NCI-H748 (cell line): Measurements from ENCODE around the gene VTCN1.
"Not testable (repeated sequence)": the region's sequence is repeated elsewhere in the genome, so short reads cannot be mapped to it uniquely, and the experiment has no call there.

Experiments used
- DNase-seq: peaks from one replicate; lab custom pipeline; 2025; ENCODE audit not compliant: unreplicated experiment; lab: John Stamatoyannopoulos, UW

VTCN1 gene

GRCh38 chr1:117210831-117211261 is at the start of gene VTCN1:
VTCN1 (minus strand) TSS chr1:117210927; CDS start chr1:117210855, 72 bp downstream.
- no peak for DNase-seq

GRCh38 chr1:117258791-117259190 is 48.1 kb upstream of the VTCN1 start:
- DNase-seq: no peak

- not testable (repeated sequence) for DNase-seq
Observed at GRCh38 chr1:117258075-117258474, 47.3 kb upstream of the VTCN1 start.

- no peak for DNase-seq
Observed at GRCh38 chr1:117257291-117257690, 46.6 kb upstream of the VTCN1 start.

GRCh38 chr1:117250061-117250606 is 39.4 kb upstream of the VTCN1 start:
- DNase-seq: no peak

GRCh38 chr1:117244971-117245370 is 34.2 kb upstream of the VTCN1 start:
- no peak for DNase-seq

GRCh38 chr1:117244306-117244705 is 33.6 kb upstream of the VTCN1 start:
- DNase-seq: no peak

- DNase-seq: no peak
Observed at GRCh38 chr1:117241512-117241911, 30.8 kb upstream of the VTCN1 start.

GRCh38 chr1:117240547-117240946 is 29.8 kb upstream of the VTCN1 start:
- no peak for DNase-seq

GRCh38 chr1:117239467-117239866 is 28.7 kb upstream of the VTCN1 start:
- no peak for DNase-seq

GRCh38 chr1:117237726-117238381 is 27.1 kb upstream of the VTCN1 start:
- DNase-seq: no peak

- no peak for DNase-seq
Observed at GRCh38 chr1:117235863-117236465, 25.2 kb upstream of the VTCN1 start.

- no peak for DNase-seq
Observed at GRCh38 chr1:117232531-117232930, 21.8 kb upstream of the VTCN1 start.

GRCh38 chr1:117231748-117232373 is 21.1 kb upstream of the VTCN1 start:
- no peak for DNase-seq

GRCh38 chr1:117231312-117231711 is 20.6 kb upstream of the VTCN1 start:
- DNase-seq: peak; percentile 29

- no peak for DNase-seq
Observed at GRCh38 chr1:117229217-117229616, 18.5 kb upstream of the VTCN1 start.

- DNase-seq: no peak
Observed at GRCh38 chr1:117225931-117226330, 15.2 kb upstream of the VTCN1 start.

GRCh38 chr1:117216718-117217117 is 6.0 kb upstream of the VTCN1 start:
- no peak for DNase-seq

GRCh38 chr1:117215733-117216462 is 5.2 kb upstream of the VTCN1 start:
- DNase-seq: no peak

- no peak for DNase-seq
Observed at GRCh38 chr1:117215019-117215418, 4.3 kb upstream of the VTCN1 start.

- no peak for DNase-seq
Observed at GRCh38 chr1:117213046-117213445, 2.3 kb upstream of the VTCN1 start.
